Esophagus muscularis mucosa (tissue), 4 donors: ENCODE results near the gene MARK3. TPM values are rescaled to one million over a fixed set of nuclear protein-coding genes. Genes with fewer than 3 reads are reported as not detected.

ENCODE experiments used
- DNase-seq: peaks from one replicate; pipeline ENCODE4 v3.0.0-alpha.2; 2017; ENCODE audit errors: extremely low spot score
- H3K27ac ChIP-seq, 4 donors: fragments of 200-600 bp; sonication (generic); replicated peaks in 1 of 4; 1 replicate in 3 of 4; 2 replicates in 1 of 4; pipeline ENCODE4 v1.5.1; 2016 to 2019; ENCODE audit warnings: mild to moderate bottlenecking in 1 of 4
- H3K27me3 ChIP-seq, 4 donors: fragments of 200-600 bp; sonication (generic); one replicate each; pipeline versions ENCODE4 v1.5.1 to v1.6.0; 2016 to 2019
- H3K36me3 ChIP-seq, 4 donors: fragments of 200-600 bp; sonication (generic); one replicate each; pipeline ENCODE4 v1.5.1; 2016 to 2019
- H3K4me1 ChIP-seq, 4 donors: fragments of 200-600 bp; sonication (generic); one replicate each; pipeline ENCODE4 v1.5.1; 2016 to 2019
- H3K4me3 ChIP-seq, 4 donors: fragments of 200-600 bp; sonication (generic); 1 replicate in 2 of 4; 2 replicates in 2 of 4; pipeline ENCODE4 v1.5.1; 2016 to 2019; ENCODE audit warnings: mild to moderate bottlenecking in 4 of 4, moderate library complexity in 1 of 4
- H3K9me3 ChIP-seq, 4 donors: fragments of 200-600 bp; sonication (generic); 1 replicate in 3 of 4; 2 replicates in 1 of 4; pipeline ENCODE4 v1.5.1; 2016 to 2019
- EP300 ChIP-seq: sonication (generic); formaldehyde crosslinking; IDR thresholded peaks from one replicate; pipeline ENCODE4 v1.6.1; 2017; ENCODE audit warnings: antibody characterized with exemption
- POLR2A ChIP-seq: fragments of 450-650 bp; IDR thresholded peaks from one replicate; pipeline ENCODE4 v1.6.1; 2017; ENCODE audit warnings: antibody characterized with exemption, moderate library complexity, mild to moderate bottlenecking, low read depth
- POLR2AphosphoS5 ChIP-seq, 2 donors: sonication (generic); formaldehyde crosslinking; IDR thresholded peaks; one replicate each; pipeline ENCODE4 v1.6.1; 2017; ENCODE audit warnings: antibody characterized with exemption in 2 of 2
- WGBS: methylation state at CpG from one replicate; pipeline ENCODE4 v1.1.5; 2018; 5-methylcytosine and 5-hydroxymethylcytosine counted together
- intact Hi-C: fragments of 100-400 bp; cut with DNase I; formaldehyde crosslinking; loops from one replicate; pipeline ENCODE4 v1.15.1; 2023
- total RNA-seq, 4 donors: library from RNA; depleted of rRNA; stranded (reverse); fragments of >200 nt; gene quantifications; one replicate each; pipeline versions ENCODE4 v1.1.0 to v1.2.1, GENCODE V29; 2016
- TF ChIP-seq, protein P1 (sequence below), 3 experiments: fragments of 200-600 bp in 2 of 3; fragments of 450-650 bp in 1 of 3; sonication (generic) in 2 of 3; IDR thresholded peaks; one replicate each; pipeline ENCODE4 v1.5.1; 2017 to 2019; ENCODE audit warnings: antibody characterized with exemption in 3 of 3, mild to moderate bottlenecking in 2 of 3, moderate library complexity in 1 of 3

Gene MARK3
- total RNA-seq, 4 donors from 2014 or later, result 57.4 to 78.1 (median 68.1) TPM

DNA sequence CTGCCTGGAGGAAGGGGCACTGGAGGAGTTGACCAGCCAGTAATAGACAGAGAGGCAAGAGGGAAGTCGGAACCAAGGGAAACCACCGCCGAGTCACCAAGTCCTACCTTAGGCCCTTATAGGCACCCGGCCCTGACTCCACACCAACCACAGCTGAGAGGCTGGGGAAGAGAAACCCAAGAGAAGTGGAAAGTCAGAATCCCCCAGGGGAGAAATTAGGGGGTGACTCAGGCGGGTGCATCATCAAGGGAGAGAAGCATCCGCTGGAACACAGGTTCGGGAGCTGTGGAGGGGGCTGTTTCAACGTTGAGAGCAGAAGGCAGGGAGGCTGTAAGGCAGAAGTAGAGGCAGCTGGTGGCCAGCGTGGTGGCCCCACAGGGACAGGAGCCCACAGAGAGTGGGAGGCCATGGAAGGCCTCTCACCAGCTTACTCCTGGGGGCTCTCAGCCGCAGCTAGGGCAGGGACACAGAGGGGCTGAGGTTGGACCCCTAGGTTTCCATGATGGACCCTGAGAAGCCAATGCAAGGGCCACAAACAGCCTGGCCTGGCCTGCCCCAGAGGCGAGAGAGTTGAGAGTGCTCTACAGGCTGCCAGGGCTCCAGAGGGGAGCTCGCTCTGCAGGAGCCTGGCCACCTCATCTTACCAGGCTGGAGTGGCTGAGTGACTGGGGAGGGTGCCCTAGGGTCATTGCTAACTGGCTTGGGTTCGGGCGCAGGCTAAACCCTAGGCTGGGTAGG lies 142.4 kb downstream of the MARK3 start:
- Histone ChIP-seq H3K36me3 (peaks cover 0 to 26% (median 9%) of the 10 kb centered on the region in 4 donors), H3K27me3 (no peaks in the 10 kb centered on the region), H3K4me3 (peak overlapping the region in 1 of 4 donors; percentile 99), H3K9me3 (no peaks in the 10 kb centered on the region), H3K27ac (peak overlapping the region; percentile 88 to 97 (median 94)), H3K4me1 (peaks cover 49 to 82% (median 76%) of the 10 kb centered on the region in 4 donors)
- 75% methylated on average over 11 of the region's 14 CpGs for whole genome bisulfite sequencing
- DNase-seq, result no peak
- intact Hi-C loops, result no loop called here
- TF ChIP-seq POLR2A (no peak), EP300 (no peak), POLR2AphosphoS5 (IDR thresholded peaks at IDR 0.05) (no peak)
- TF ChIP-seq, protein P1, sequence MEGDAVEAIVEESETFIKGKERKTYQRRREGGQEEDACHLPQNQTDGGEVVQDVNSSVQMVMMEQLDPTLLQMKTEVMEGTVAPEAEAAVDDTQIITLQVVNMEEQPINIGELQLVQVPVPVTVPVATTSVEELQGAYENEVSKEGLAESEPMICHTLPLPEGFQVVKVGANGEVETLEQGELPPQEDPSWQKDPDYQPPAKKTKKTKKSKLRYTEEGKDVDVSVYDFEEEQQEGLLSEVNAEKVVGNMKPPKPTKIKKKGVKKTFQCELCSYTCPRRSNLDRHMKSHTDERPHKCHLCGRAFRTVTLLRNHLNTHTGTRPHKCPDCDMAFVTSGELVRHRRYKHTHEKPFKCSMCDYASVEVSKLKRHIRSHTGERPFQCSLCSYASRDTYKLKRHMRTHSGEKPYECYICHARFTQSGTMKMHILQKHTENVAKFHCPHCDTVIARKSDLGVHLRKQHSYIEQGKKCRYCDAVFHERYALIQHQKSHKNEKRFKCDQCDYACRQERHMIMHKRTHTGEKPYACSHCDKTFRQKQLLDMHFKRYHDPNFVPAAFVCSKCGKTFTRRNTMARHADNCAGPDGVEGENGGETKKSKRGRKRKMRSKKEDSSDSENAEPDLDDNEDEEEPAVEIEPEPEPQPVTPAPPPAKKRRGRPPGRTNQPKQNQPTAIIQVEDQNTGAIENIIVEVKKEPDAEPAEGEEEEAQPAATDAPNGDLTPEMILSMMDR (IDR thresholded peaks at IDR 0.05), result no peak

DNA sequence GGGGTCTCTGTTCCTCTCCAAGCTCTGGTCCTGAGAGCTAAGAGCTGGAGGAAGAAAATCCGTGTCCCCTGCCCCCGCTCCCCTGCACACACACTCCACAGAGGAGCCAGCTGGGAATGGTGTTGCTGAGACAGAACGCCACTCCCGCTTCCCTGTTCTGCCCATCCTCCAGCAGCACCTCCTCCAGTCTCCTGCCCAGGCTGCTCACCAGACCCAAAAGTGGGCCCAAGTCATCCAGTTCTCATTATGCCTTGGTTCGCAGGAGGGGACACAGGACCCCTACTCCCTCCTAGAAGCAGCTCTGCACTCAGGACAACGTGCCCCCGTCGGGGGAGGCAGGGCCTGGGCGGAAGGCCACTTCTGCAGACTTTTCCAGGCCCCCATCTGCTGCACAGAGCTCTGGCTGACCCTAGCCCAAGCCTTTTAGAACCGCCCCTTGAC lies 143.0 kb downstream of the MARK3 start:
- TF ChIP-seq, protein P1 (IDR thresholded peaks at IDR 0.05), result no peak
- TF ChIP-seq EP300 (no peak), POLR2AphosphoS5 (IDR thresholded peaks at IDR 0.05) (no peak), POLR2A (no peak)
- peaks cover 44 to 83% (median 76%) of the 10 kb centered on the region in 4 donors for H3K4me1 ChIP-seq
- H3K27me3 ChIP-seq, result no peaks in the 10 kb centered on the region
- H3K4me3 ChIP-seq, result peak overlapping the region; percentile 72 to 99 (median 98)
- DNase-seq, result no peak
- intact Hi-C loops, result no loop called here
- peak overlapping the region; percentile 88 to 97 (median 94) for H3K27ac ChIP-seq
- peaks cover 0 to 32% (median 12%) of the 10 kb centered on the region in 4 donors for H3K36me3 ChIP-seq
- WGBS, result 53% methylated on average over 9 of the region's 10 CpGs
- H3K9me3 ChIP-seq, result no peaks in the 10 kb centered on the region

DNA sequence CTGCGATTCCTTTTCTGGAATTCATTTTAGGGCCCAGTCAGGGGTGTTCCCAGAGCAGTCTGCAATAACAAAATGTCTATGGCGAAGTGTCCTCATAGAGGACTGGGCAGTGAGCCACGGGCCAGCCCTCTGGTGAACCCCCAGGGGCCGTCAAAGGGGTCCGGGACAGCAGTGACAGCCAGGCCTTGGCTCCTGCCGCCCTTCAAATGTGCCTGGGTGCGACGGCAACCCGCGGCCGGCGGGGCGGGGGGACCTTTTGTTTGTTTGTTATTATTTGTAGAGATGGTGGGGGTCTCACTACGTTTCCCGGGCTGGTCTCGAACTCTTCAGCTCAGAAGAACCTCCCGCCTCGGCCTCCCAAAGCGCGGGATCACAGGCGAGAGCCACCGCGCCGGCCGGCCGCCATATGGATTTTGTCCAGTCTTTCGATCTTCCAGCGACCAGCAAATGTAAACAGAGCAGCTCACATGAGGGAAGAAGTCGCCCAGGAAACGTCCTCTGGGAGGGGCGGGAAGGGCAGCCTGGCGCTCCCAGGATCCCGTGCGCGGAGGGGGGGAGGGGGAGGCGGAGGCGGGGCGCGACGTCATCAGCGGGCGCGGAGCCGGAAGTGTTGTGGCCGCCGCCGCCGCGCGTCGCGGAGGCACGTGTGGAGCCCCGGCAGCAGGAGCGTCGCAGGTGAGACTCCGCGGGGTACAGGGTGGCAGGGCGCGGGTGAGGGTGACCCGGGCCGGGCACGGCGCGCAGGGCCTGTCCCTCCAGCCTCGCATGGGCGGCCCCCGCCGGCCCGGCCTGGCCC lies 143.6 kb downstream of the MARK3 start, which contains the start of gene TRMT61A:
TSS of gene TRMT61A (plus strand) at position 610 of the 796 bp plus-strand sequence. CDS start 783 bp downstream, outside the sequence.
- H3K4me1 ChIP-seq, result peaks cover 41 to 83% (median 77%) of the 10 kb centered on the region in 4 donors
- intact Hi-C loops, result no loop called here

More for the DNA sequence above, 143.6 kb downstream of the MARK3 start, which contains the start of gene TRMT61A:
- peak; percentile 98 for DNase-seq
- Histone ChIP-seq H3K27me3 (no peaks in the 10 kb centered on the region), H3K4me3 (peak within 1 kb of the TSS; percentile 72 to 99 (median 98)), H3K9me3 (no peaks in the 10 kb centered on the region), H3K36me3 (peaks cover 0 to 37% (median 17%) of the 10 kb centered on the region in 4 donors), H3K27ac (peak within 1 kb of the TSS; percentile 88 to 97 (median 94))
- TF ChIP-seq EP300 (no peak), POLR2AphosphoS5 (IDR thresholded peaks at IDR 0.05) (peak; percentile 78 to 89), POLR2A (no peak)
- TF ChIP-seq, protein P1 (IDR thresholded peaks at IDR 0.05), result no peak
- 11% methylated on average over 9 of the region's 70 CpGs for WGBS
